Sigmoid colon (tissue), 4 donors: ENCODE data around the gene VPS50.

Experiments used
- EP300 ChIP-seq, 4 donors: sonication (generic); formaldehyde crosslinking; IDR thresholded peaks; one replicate each; pipeline ENCODE4 v1.6.1; 2017; ENCODE audit warnings: antibody characterized with exemption in 4 of 4
- POLR2A ChIP-seq, 2 donors: fragments of 450-650 bp; IDR thresholded peaks; one replicate each; pipeline ENCODE4 v1.6.1; 2016; ENCODE audit warnings: antibody characterized with exemption in 2 of 2, mild to moderate bottlenecking in 2 of 2, moderate library complexity in 2 of 2
- POLR2AphosphoS5 ChIP-seq, 4 donors: sonication (generic); formaldehyde crosslinking; IDR thresholded peaks; one replicate each; pipeline ENCODE4 v1.6.1; 2017; ENCODE audit warnings: antibody characterized with exemption in 4 of 4
- TF ChIP-seq, protein P1 (sequence below), 4 experiments: fragments of 450-650 bp in 3 of 4; fragments of 200-600 bp in 1 of 4; IDR thresholded peaks; one replicate each; pipeline ENCODE4 v1.5.1; 2016 to 2019; ENCODE audit warnings: antibody characterized with exemption in 4 of 4, mild to moderate bottlenecking in 3 of 4, moderate library complexity in 2 of 4

DNA sequence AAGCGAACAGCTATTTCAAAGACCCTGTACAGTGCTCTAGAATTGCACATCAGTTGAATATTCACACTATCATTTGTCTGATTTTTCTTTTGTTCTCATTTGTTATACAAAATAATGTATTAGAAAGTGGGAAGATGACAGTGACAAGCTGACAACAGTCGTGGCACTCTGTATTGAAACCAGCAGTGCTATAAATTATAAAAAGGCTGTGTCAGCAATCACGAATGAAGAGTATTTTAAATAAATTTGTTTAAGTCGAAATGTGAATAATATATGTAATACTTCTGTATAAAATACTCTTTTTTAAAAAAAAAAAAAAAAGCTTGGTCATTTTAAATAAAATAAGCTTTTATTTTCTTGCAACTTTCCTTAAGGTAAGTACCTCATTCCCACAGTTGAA lies 122.6 kb downstream of the VPS50 start:
- TF ChIP-seq EP300 (IDR thresholded peaks at IDR 0.05) (no peak), POLR2A (IDR thresholded peaks at IDR 0.05) (no peak), POLR2AphosphoS5 (IDR thresholded peaks at IDR 0.05) (no peak)
- TF ChIP-seq, protein P1, sequence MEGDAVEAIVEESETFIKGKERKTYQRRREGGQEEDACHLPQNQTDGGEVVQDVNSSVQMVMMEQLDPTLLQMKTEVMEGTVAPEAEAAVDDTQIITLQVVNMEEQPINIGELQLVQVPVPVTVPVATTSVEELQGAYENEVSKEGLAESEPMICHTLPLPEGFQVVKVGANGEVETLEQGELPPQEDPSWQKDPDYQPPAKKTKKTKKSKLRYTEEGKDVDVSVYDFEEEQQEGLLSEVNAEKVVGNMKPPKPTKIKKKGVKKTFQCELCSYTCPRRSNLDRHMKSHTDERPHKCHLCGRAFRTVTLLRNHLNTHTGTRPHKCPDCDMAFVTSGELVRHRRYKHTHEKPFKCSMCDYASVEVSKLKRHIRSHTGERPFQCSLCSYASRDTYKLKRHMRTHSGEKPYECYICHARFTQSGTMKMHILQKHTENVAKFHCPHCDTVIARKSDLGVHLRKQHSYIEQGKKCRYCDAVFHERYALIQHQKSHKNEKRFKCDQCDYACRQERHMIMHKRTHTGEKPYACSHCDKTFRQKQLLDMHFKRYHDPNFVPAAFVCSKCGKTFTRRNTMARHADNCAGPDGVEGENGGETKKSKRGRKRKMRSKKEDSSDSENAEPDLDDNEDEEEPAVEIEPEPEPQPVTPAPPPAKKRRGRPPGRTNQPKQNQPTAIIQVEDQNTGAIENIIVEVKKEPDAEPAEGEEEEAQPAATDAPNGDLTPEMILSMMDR (IDR thresholded peaks at IDR 0.05): no peak
